ENCODE data around the gene STS. TPM values are rescaled to one million over a fixed set of nuclear protein-coding genes. Genes with fewer than 3 reads are reported as not detected.

Gene STS
- total and polyA plus RNA-seq, 2 of the 8 experiments (the other 6 are each of a cell fraction or from before 2014, with no cell fraction given), result 0.67 to 1.5 TPM

DNA sequence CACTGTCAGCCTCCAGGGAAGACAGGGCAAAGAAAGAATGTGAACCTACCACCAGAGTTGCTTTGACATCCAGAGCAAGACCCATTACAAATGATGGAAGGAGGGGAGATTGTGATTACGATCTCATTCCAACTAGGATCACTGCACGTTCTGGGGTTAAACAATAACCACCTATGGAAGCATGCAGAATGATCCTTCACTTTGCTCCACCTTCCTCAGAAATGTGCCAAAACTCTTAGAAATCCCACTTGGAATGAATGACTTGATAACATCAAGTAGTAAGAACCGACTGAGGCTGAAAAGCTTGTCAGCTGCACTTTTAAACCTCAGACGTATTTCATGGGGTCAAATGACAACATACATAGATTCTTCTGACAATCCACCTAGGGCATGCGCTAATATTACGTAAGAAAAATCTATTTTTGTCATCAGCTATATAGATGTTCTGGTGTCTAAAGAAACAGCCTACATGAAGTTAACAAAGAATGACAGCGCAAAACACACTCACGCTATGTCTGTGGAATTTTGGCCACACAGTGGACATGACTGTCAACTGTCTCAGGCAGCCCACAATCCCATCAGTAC, 3.5 kb upstream of the STS start (continued):
- TF ChIP-seq JUND (IDR thresholded peaks at IDR 0.05; ENCODE audit: low read length), result no peak
- no peak for TF ChIP-seq CBX5 (IDR thresholded peaks at IDR 0.05; ENCODE audit: low read depth, low read length)
- no peak for TF ChIP-seq RNF2 (IDR thresholded peaks at IDR 0.05; ENCODE audit: borderline replicate concordance, low read depth, low read length, missing control alignments, poor library complexity, severe bottlenecking)
